GM12864 (cell line): Measurements from ENCODE around the gene ZNF672.

Source experiments
- DNase-seq: peaks from one replicate; pipeline ENCODE4 v3.0.0-alpha.2; 2011; ENCODE audit warnings: low read depth
- H3K4me3 ChIP-seq: 2 replicates; pipeline ENCODE4 v1.5.1; 2011; ENCODE audit warnings: mild to moderate bottlenecking, low read depth, low read length, control low read depth
- CTCF ChIP-seq: IDR thresholded peaks from 2 replicates; pipeline ENCODE4 v1.5.1; 2011; ENCODE audit warnings: low read depth, mild to moderate bottlenecking, moderate library complexity, low read length, control low read depth, inconsistent platforms; ENCODE audit errors: missing control alignments

Gene ZNF672

GRCh38 chr1:248814351-248814750, 23.7 kb upstream of the ZNF672 start:
- no peak for DNase-seq

GRCh38 chr1:248815407-248816034, 22.5 kb upstream of the ZNF672 start:
- DNase-seq, result no peak
- TF ChIP-seq CTCF, result no peak
- H3K4me3 ChIP-seq, result no peak overlapping the region

More at GRCh38 chr1:248814351-248814750, 23.7 kb upstream of the ZNF672 start:
- TF ChIP-seq CTCF, result no peak
- H3K4me3 ChIP-seq, result no peak overlapping the region

GRCh38 chr1:248816042-248816851, 21.8 kb upstream of the ZNF672 start:
- TF ChIP-seq CTCF, result no peak
- DNase-seq, result no peak
- H3K4me3 ChIP-seq, result no peak overlapping the region

GRCh38 chr1:248817065-248817464, 21.0 kb upstream of the ZNF672 start:
- no peak for DNase-seq
- TF ChIP-seq CTCF, result no peak
- no peak overlapping the region for H3K4me3 ChIP-seq

- TF ChIP-seq CTCF, result no peak
- H3K4me3 ChIP-seq, result no peak overlapping the region
- DNase-seq, result no peak
Observed at GRCh38 chr1:248818505-248819374, 19.3 kb upstream of the ZNF672 start.

GRCh38 chr1:248820041-248820585, 17.9 kb upstream of the ZNF672 start:
- H3K4me3 ChIP-seq, result no peak overlapping the region
- DNase-seq, result no peak
- TF ChIP-seq CTCF, result no peak
